A673 (cell line): Measurements from ENCODE around the gene FAM89A.

Experiments used
- CTCF ChIP-seq: fragments of 300-800, 200-600 bp; sonication (generic); conservative IDR thresholded peaks from 2 replicates; pipeline ENCODE4 v1.5.1; 2017; ENCODE audit warnings: low read depth, mild to moderate bottlenecking, antibody characterized with exemption, low read length, moderate library complexity, mixed read lengths
- EZH2 ChIP-seq: fragments of 200-600 bp; sonication (generic); IDR thresholded peaks from 2 replicates; pipeline ENCODE4 v1.6.1; 2017; ENCODE audit warnings: borderline replicate concordance, low read depth, mild to moderate bottlenecking, mixed read lengths, antibody characterized with exemption, low read length; ENCODE audit not compliant: poor library complexity, severe bottlenecking

- TF ChIP-seq CTCF (no peak), EZH2 (no peak)
Observed at GRCh38 chr1:230986976-230987375, 53.1 kb downstream of the FAM89A start.
